Ishikawa (cell line): ENCODE results near the gene GXYLT2.

Experiments used
- CEBPB ChIP-seq: IDR thresholded peaks from 2 replicates; pipeline ENCODE4 v1.6.1; 2012
- CREB1 ChIP-seq: IDR thresholded peaks from 2 replicates; pipeline ENCODE4 v1.6.1; 2012; ENCODE audit warnings: low read depth
- EGR1 ChIP-seq: IDR thresholded peaks from 2 replicates; pipeline ENCODE4 v1.6.1; 2012
- EP300 ChIP-seq: IDR thresholded peaks from 2 replicates; pipeline ENCODE4 v1.6.1; 2012; ENCODE audit warnings: borderline replicate concordance
- FOXM1 ChIP-seq: IDR thresholded peaks from 2 replicates; pipeline ENCODE4 v1.6.1; 2012; ENCODE audit warnings: low read depth, borderline replicate concordance
- NFIC ChIP-seq: IDR thresholded peaks from 2 replicates; pipeline ENCODE4 v1.6.1; 2012
- RAD21 ChIP-seq: IDR thresholded peaks from 2 replicates; pipeline ENCODE4 v1.6.1; 2012; ENCODE audit warnings: low read depth
- TAF1 ChIP-seq: IDR thresholded peaks from 2 replicates; pipeline ENCODE4 v1.6.1; 2012; ENCODE audit warnings: low read depth, mild to moderate bottlenecking
- TCF12 ChIP-seq: IDR thresholded peaks from 2 replicates; pipeline ENCODE4 v1.6.1; 2012; ENCODE audit warnings: low read depth
- TEAD4 ChIP-seq: IDR thresholded peaks from 2 replicates; pipeline ENCODE4 v1.6.1; 2012
- YY1 ChIP-seq: IDR thresholded peaks from 2 replicates; pipeline ENCODE4 v1.6.1; 2012; ENCODE audit warnings: low read depth
- ZBTB7A ChIP-seq: IDR thresholded peaks from 2 replicates; pipeline ENCODE4 v1.6.1; 2012; ENCODE audit warnings: low read depth
- TF ChIP-seq, protein P1 (sequence below): IDR thresholded peaks from 2 replicates; pipeline ENCODE4 v1.6.1; 2012
- TF ChIP-seq, protein P2 (sequence below): IDR thresholded peaks from 2 replicates; pipeline ENCODE4 v1.6.1; 2012
- TF ChIP-seq, protein P3 (sequence below): IDR thresholded peaks from 2 replicates; pipeline ENCODE4 v1.6.1; 2012; ENCODE audit warnings: low read depth, mild to moderate bottlenecking

Gene GXYLT2

DNA sequence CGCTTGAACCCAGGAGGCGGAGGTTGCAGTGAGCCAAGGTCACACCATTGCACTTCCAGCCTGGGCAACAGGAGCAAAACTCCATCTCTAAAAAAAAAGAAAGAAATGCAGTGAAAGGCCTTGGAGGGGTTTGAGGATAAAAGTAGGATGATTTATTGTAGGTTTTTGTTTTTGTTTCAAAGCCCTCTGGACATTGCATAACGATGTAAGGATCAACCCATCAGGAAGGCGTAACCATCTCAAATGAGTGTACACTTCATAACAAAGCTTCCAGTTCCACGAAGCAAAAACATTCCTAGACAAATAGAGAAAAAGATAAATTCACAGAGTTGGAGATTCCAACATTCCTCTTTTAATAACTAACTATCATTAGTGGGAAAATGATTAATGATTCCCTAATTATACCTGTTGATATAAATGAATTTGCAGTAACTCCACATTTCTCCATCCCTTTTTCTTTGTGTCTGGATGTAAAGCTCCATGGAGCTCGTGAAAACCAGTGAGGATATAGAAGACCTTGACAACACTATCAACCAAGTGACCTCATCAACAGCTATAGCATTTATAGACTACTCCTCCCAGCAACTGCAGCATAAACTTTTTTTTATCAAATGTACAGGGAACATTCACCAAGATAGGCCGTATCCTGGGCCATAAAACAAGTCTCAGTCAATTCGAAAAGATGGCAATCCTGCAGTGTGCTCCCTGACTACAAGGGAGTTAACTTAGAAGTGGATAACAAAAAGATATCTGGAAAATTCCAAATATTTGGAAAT, 60.1 kb downstream of the GXYLT2 start:
- TF ChIP-seq TAF1 (no peak), TEAD4 (no peak), FOXM1 (no peak), CEBPB (no peak), CREB1 (no peak), NFIC (no peak), RAD21 (no peak), ZBTB7A (no peak)
- TF ChIP-seq, protein P1, sequence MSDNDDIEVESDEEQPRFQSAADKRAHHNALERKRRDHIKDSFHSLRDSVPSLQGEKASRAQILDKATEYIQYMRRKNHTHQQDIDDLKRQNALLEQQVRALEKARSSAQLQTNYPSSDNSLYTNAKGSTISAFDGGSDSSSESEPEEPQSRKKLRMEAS: no peak
- TF ChIP-seq, protein P2, sequence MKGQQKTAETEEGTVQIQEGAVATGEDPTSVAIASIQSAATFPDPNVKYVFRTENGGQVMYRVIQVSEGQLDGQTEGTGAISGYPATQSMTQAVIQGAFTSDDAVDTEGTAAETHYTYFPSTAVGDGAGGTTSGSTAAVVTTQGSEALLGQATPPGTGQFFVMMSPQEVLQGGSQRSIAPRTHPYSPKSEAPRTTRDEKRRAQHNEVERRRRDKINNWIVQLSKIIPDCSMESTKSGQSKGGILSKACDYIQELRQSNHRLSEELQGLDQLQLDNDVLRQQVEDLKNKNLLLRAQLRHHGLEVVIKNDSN: no peak
- TF ChIP-seq, protein P3, sequence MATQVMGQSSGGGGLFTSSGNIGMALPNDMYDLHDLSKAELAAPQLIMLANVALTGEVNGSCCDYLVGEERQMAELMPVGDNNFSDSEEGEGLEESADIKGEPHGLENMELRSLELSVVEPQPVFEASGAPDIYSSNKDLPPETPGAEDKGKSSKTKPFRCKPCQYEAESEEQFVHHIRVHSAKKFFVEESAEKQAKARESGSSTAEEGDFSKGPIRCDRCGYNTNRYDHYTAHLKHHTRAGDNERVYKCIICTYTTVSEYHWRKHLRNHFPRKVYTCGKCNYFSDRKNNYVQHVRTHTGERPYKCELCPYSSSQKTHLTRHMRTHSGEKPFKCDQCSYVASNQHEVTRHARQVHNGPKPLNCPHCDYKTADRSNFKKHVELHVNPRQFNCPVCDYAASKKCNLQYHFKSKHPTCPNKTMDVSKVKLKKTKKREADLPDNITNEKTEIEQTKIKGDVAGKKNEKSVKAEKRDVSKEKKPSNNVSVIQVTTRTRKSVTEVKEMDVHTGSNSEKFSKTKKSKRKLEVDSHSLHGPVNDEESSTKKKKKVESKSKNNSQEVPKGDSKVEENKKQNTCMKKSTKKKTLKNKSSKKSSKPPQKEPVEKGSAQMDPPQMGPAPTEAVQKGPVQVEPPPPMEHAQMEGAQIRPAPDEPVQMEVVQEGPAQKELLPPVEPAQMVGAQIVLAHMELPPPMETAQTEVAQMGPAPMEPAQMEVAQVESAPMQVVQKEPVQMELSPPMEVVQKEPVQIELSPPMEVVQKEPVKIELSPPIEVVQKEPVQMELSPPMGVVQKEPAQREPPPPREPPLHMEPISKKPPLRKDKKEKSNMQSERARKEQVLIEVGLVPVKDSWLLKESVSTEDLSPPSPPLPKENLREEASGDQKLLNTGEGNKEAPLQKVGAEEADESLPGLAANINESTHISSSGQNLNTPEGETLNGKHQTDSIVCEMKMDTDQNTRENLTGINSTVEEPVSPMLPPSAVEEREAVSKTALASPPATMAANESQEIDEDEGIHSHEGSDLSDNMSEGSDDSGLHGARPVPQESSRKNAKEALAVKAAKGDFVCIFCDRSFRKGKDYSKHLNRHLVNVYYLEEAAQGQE: no peak

DNA sequence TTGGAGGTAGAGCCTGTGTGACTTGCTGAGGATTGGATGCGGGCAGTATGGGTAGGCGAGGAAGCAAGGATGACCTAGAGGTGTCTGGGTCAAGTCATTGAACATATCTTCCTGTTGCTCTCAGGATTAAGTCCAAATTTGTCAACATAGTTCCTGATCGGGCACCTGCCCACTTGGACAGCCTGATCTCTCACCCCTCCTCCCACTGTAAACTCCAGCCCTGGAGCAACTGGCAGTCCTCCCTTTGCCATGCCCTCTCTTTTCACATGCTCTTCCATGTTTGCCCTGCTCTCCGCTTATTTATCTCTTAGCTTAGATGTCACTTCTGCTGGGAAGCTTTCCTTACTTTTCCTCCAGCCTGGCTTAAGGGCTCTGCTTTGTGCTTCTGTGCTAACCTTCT, 61.2 kb downstream of the GXYLT2 start:
- no peak for TF ChIP-seq NFIC
- TF ChIP-seq, protein P2: no peak
- TF ChIP-seq CEBPB: no peak
- no peak for TF ChIP-seq TAF1
- TF ChIP-seq CREB1: no peak
- no peak for TF ChIP-seq TEAD4
- TF ChIP-seq YY1: no peak
- no peak for TF ChIP-seq TCF12
- TF ChIP-seq EP300: no peak

DNA sequence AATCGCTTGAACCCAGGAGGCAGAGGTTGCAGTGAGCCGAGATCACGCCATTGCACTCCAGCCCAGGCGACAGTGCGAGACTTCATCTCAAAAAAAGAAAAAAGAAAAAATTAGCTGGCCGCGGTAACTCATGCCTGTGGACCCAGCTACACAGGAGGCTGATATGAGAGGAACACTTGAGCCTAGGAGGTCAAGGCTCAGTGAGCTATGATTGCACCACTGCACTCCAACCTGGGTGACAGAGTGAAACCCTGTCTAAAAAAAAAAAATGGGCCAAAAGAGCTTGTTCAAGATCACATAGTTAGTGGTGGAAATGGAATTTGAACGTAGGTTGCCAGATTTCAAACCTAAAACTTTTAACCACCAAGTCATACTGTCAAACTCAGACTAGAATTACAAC, 62.5 kb downstream of the GXYLT2 start:
- no peak for TF ChIP-seq TCF12
- no peak for TF ChIP-seq TAF1
- TF ChIP-seq, protein P3: no peak
- no peak for TF ChIP-seq CREB1
- no peak for TF ChIP-seq ZBTB7A

DNA sequence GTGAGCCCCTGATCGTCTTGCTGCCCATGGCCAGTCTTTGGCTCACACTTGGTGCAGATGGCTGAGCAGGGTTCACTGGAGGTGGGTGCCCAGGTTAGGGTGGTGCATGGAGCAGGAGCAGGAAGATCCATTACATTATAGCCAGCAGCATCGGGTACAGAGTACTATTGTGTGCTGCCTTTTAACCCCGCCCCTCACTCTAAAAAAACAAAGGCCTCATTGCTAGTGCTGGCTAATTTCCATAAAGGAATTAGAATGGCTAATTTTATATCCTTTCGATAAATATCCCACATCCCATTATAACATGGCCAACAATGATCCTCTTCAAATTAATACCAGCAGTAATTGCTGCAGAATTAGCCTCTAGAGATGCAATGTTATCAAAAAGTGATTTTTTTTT, 63.0 kb downstream of the GXYLT2 start:
- TF ChIP-seq NFIC (no peak), ZBTB7A (no peak), TAF1 (no peak), EP300 (no peak), CREB1 (no peak)

DNA sequence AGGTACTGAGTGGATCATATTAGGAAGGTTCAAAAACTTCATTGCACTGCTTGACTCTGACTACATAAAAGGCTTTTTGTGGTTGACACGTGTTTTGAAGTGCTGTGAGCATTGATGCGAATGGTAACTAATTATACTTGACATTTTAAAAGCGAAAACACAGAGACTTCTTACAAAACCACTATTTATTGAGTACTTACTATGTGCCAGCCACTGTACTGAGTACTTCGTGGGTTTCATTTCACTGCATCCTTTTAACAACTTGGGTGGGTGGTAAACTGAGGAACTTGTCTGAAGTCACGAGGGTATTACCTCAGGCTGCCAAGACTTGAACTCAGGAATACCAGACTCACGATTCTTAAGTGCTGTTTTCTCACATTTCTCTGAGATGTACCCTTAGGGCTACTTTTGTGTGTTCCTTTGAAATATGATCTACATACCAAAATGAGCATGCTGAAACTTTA, 63.4 kb downstream of the GXYLT2 start:
- TF ChIP-seq FOXM1 (no peak), EP300 (no peak), EGR1 (no peak)

DNA sequence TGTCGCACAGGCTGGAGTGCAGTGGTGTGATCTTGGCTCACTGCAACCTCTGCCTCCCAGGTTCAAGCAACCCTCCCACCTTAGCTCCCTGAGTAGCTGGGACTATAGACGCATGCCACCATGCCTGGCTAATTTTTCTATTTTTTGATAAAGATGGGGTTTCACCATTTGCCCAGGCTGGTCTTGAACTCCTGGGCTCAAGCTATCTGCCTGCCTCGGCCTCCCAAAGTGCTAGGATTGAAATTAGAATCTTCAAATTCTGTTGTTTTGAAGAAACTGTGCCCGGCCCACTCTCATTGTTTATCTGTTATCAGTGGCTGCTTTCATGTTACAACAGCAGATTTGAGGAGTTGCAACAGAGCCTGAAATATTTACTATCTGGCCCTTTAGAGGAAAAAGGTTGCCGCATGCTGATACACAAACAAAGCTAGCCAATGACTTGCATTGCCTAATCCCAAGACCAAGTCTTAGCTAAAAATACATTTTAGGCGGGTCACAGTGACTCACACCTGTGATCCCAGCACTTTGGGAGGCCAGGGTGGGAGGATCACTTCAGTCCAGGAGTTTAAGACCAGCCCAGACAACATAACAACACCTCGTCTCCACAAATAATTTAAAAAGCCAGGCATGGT, 65.6 kb downstream of the GXYLT2 start:
- no peak for TF ChIP-seq EGR1
- no peak for TF ChIP-seq YY1
- TF ChIP-seq NFIC: no peak
- TF ChIP-seq TEAD4: no peak
- TF ChIP-seq CREB1: no peak
- TF ChIP-seq, protein P3: no peak
- TF ChIP-seq, protein P1: no peak
- no peak for TF ChIP-seq CEBPB
- TF ChIP-seq, protein P2: no peak
- no peak for TF ChIP-seq RAD21
- TF ChIP-seq EP300: no peak
- TF ChIP-seq TCF12: no peak
- no peak for TF ChIP-seq FOXM1
- no peak for TF ChIP-seq TAF1
- TF ChIP-seq ZBTB7A: no peak
